HG03432 (cell line): ENCODE data around the gene WDR31.
"Not testable (repeated sequence)": the region's sequence is repeated elsewhere in the genome, so short reads cannot be mapped to it uniquely, and the experiment has no call there.

Experiments
- ATAC-seq: cut with Tn5 transposase; IDR thresholded peaks from one replicate; pipeline ENCODE4 v1.9.1; 2021; ENCODE audit warnings: mild to moderate bottlenecking, moderate library complexity; ENCODE audit not compliant: unreplicated experiment

Gene WDR31

GRCh38 chr9:113298924-113299770 is 40.9 kb downstream of the WDR31 start:
- ATAC-seq, result no peak

GRCh38 chr9:113298311-113298710 is 41.8 kb downstream of the WDR31 start:
- ATAC-seq, result no peak

- ATAC-seq, result no peak
Observed at GRCh38 chr9:113296796-113297558, 43.1 kb downstream of the WDR31 start.

- ATAC-seq, result not testable (repeated sequence)
Observed at GRCh38 chr9:113296247-113296646, 43.8 kb downstream of the WDR31 start.

GRCh38 chr9:113293285-113293878 is 46.7 kb downstream of the WDR31 start:
- no peak for ATAC-seq

- no peak for ATAC-seq
Observed at GRCh38 chr9:113290052-113290607, 49.9 kb downstream of the WDR31 start.

- ATAC-seq, result no peak
Observed at GRCh38 chr9:113289091-113289490, 51.0 kb downstream of the WDR31 start.

GRCh38 chr9:113281356-113281755 is 58.7 kb downstream of the WDR31 start:
- no peak for ATAC-seq

GRCh38 chr9:113278840-113279239 is 61.2 kb downstream of the WDR31 start:
- no peak for ATAC-seq

- peak; percentile 98 for ATAC-seq
Observed at GRCh38 chr9:113275157-113276131, 64.6 kb downstream of the WDR31 start, which contains the start of the genes CDC26 and PRPF4. Gene CDC26 (minus strand): TSS chr9:113275572. CDS start chr9:113272507, 3,065 bp downstream. Gene PRPF4 (plus strand): TSS chr9:113275658. CDS start chr9:113275744, 86 bp downstream.

GRCh38 chr9:113274474-113275156 is 65.5 kb downstream of the WDR31 start:
- peak; percentile 22 for ATAC-seq

GRCh38 chr9:113269871-113270270 is 70.2 kb downstream of the WDR31 start:
- no peak for ATAC-seq

GRCh38 chr9:113269355-113269754 is 70.7 kb downstream of the WDR31 start:
- no peak for ATAC-seq

GRCh38 chr9:113267911-113268566 is 72.0 kb downstream of the WDR31 start:
- no peak for ATAC-seq

GRCh38 chr9:113266174-113266573 is 73.9 kb downstream of the WDR31 start:
- no peak for ATAC-seq
